BE2C (cell line): Measurements from ENCODE around the gene TBXA2R.

Source experiments
- DNase-seq: peaks from one replicate; pipeline ENCODE4 v3.0.0-alpha.2; 2020
- H3K27me3 ChIP-seq: fragments of 250-450 bp; sonication (Bioruptor Pico); 2 replicates; pipeline ENCODE4 v1.5.1; 2020; ENCODE audit warnings: mild to moderate bottlenecking
- H3K36me3 ChIP-seq: fragments of 250-450 bp; sonication (Bioruptor Pico); 2 replicates; pipeline ENCODE4 v1.5.1; 2020; ENCODE audit warnings: mild to moderate bottlenecking
- H3K4me1 ChIP-seq: fragments of 250-450 bp; sonication (Bioruptor Pico); 2 replicates; pipeline ENCODE4 v1.5.1; 2020
- H3K4me3 ChIP-seq: 2 replicates; pipeline ENCODE4 v1.5.1; 2011; ENCODE audit warnings: low read depth, low read length
- H3K9me3 ChIP-seq: fragments of 250-450 bp; sonication (Bioruptor Pico); 2 replicates; pipeline ENCODE4 v1.5.1; 2020
- CTCF ChIP-seq: IDR thresholded peaks from 2 replicates; pipeline ENCODE4 v1.5.1; 2012; ENCODE audit warnings: mild to moderate bottlenecking, low read depth, low read length

The TBXA2R gene

DNA sequence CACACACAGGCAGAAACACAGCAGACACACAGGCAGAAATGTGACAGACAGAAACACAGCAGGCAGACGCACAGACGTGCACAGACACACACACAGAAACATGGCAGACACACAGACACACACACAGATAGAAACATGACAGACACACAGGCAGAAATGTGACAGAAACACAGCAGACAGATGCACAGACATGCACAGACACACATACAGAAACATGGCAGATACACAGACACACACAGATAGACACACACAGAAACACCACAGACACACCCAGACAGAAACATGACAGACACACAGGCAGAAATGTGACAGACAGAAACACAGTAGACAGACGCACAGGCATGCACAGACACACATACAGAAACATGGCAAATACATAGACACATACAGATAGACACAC is 1.3 kb downstream of the TBXA2R start:
- Histone ChIP-seq H3K9me3 (no peaks in the 10 kb centered on the region), H3K27me3 (no peaks in the 10 kb centered on the region), H3K4me3 (no peak overlapping the region), H3K36me3 (peaks cover 5% of the 10 kb centered on the region), H3K4me1 (no peaks in the 10 kb centered on the region)
- no peak for DNase-seq
- no peak for TF ChIP-seq CTCF

GRCh38 chr19:3604987-3605343 is 1.7 kb downstream of the TBXA2R start:
- H3K27me3 ChIP-seq: no peaks in the 10 kb centered on the region
- DNase-seq: no peak
- TF ChIP-seq CTCF: no peak
- no peak overlapping the region for H3K4me3 ChIP-seq
- no peaks in the 10 kb centered on the region for H3K4me1 ChIP-seq
- no peaks in the 10 kb centered on the region for H3K9me3 ChIP-seq
- peaks cover 4% of the 10 kb centered on the region; the same call in 1 of the 2 replicates for H3K36me3 ChIP-seq

- no peak for DNase-seq
- Histone ChIP-seq H3K4me1 (no peaks in the 10 kb centered on the region), H3K27me3 (no peaks in the 10 kb centered on the region), H3K9me3 (no peaks in the 10 kb centered on the region), H3K36me3 (no peaks in the 10 kb centered on the region), H3K4me3 (no peak overlapping the region)
- no peak for TF ChIP-seq CTCF
Observed at GRCh38 chr19:3604227-3604986, 2.3 kb downstream of the TBXA2R start.

GRCh38 chr19:3603121-3603811 is 3.4 kb downstream of the TBXA2R start:
- H3K9me3 ChIP-seq: no peaks in the 10 kb centered on the region
- no peak for TF ChIP-seq CTCF
- H3K4me3 ChIP-seq: no peak overlapping the region
- no peaks in the 10 kb centered on the region for H3K27me3 ChIP-seq
- H3K4me1 ChIP-seq: no peaks in the 10 kb centered on the region
- H3K36me3 ChIP-seq: no peaks in the 10 kb centered on the region
- DNase-seq: no peak

DNA sequence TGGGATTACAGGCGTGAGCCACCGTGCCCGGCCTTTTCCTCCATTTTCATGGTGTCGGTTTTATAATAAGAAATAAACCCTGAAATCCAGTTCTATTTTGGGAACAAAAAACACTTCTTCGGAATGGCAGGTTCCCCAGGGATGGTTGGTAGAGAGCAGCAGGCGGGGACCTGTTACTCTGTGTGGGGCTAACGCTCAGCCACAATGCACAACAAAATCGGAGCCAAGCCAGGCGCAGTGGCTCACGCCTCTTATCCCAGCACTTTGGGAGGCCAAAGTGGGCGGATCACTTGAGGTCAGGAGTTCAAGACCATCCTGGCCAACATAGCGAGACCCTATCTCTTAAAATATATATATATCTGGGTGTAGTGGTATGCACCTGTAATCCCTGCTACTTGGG is 5.7 kb downstream of the TBXA2R start:
- TF ChIP-seq CTCF: no peak
- Histone ChIP-seq H3K9me3 (no peaks in the 10 kb centered on the region), H3K4me1 (no peaks in the 10 kb centered on the region), H3K36me3 (no peaks in the 10 kb centered on the region), H3K27me3 (peaks cover 4% of the 10 kb centered on the region), H3K4me3 (no peak overlapping the region)
- no peak for DNase-seq

GRCh38 chr19:3599776-3600187 is 6.9 kb downstream of the TBXA2R start:
- peak; percentile 28 for TF ChIP-seq CTCF
- Histone ChIP-seq H3K36me3 (no peaks in the 10 kb centered on the region), H3K4me1 (no peaks in the 10 kb centered on the region), H3K9me3 (no peaks in the 10 kb centered on the region), H3K27me3 (peaks cover 13% of the 10 kb centered on the region), H3K4me3 (no peak overlapping the region)
- no peak for DNase-seq
